Measurements from ENCODE around the gene TLN1. TPM values are rescaled to one million over a fixed set of nuclear protein-coding genes. Genes with fewer than 3 reads are reported as not detected.

Gene TLN1
- polyA plus RNA-seq, 1 experiment, result 399 TPM

- TF ChIP-seq CTCF (IDR thresholded peaks at IDR 0.05; ENCODE audit: insufficient read depth, low read depth, low read length), result no peak
- peaks cover 20% of the 10 kb centered on the region for H3K27me3 ChIP-seq (ENCODE audit: control insufficient read depth, insufficient read depth, low read length)
- H3K4me3 ChIP-seq (ENCODE audit: low read depth, low read length), result no peak overlapping the region
- H3K36me3 ChIP-seq (ENCODE audit: control insufficient read depth, insufficient read depth, low read length), result no peaks in the 10 kb centered on the region
- DNase-seq (ENCODE audit: low read depth), result no peak
- CTCF ChIA-PET, result interaction anchor here (0.6 to 14.0 kb wide), 8 partner anchors 11 to 107 kb away, joined by 3 to 89 read pairs (median 3); partner anchors contain the start of genes CREB3, NPR2 and TLN1
- POLR2A ChIA-PET, result interaction anchor here (0.7 kb wide), 1 partner anchor 104 kb away, joined by 3 read pairs; no protein-coding TSS in a partner anchor
These were observed 43.1 kb upstream of the TLN1 start for GRCh38 chr9:35774907-35775635.

GRCh38 chr9:35771943-35772342, 39.9 kb upstream of the TLN1 start:
- H3K36me3 ChIP-seq (ENCODE audit: control insufficient read depth, insufficient read depth, low read length), result no peaks in the 10 kb centered on the region
- H3K4me3 ChIP-seq (ENCODE audit: low read depth, low read length), result no peak overlapping the region
- POLR2A ChIA-PET, result no interaction called here
- no peak for TF ChIP-seq CTCF (IDR thresholded peaks at IDR 0.05; ENCODE audit: insufficient read depth, low read depth, low read length)
- H3K27me3 ChIP-seq (ENCODE audit: control insufficient read depth, insufficient read depth, low read length), result peaks cover 16% of the 10 kb centered on the region
- CTCF ChIA-PET, result interaction anchor here (0.9 to 14.0 kb wide), 5 partner anchors 8 to 54 kb away, joined by 4 to 89 read pairs (median 5); no protein-coding TSS in a partner anchor
- DNase-seq (ENCODE audit: low read depth), result no peak

- H3K36me3 ChIP-seq (ENCODE audit: control insufficient read depth, insufficient read depth, low read length), result no peaks in the 10 kb centered on the region
- no peak for DNase-seq (ENCODE audit: low read depth)
- CTCF ChIA-PET, result interaction anchor here (0.7 to 14.0 kb wide), 7 partner anchors 9 to 54 kb away, joined by 3 to 89 read pairs (median 5); partner anchors contain the start of genes GBA2 and RGP1
- POLR2A ChIA-PET, result no interaction called here
- H3K4me3 ChIP-seq (ENCODE audit: low read depth, low read length), result no peak overlapping the region
- no peak for TF ChIP-seq CTCF (IDR thresholded peaks at IDR 0.05; ENCODE audit: insufficient read depth, low read depth, low read length)
- peaks cover 16% of the 10 kb centered on the region for H3K27me3 ChIP-seq (ENCODE audit: control insufficient read depth, insufficient read depth, low read length)
These were observed 39.5 kb upstream of the TLN1 start for GRCh38 chr9:35771534-35771933.

GRCh38 chr9:35771075-35771433, 39.1 kb upstream of the TLN1 start:
- no peak for TF ChIP-seq CTCF (IDR thresholded peaks at IDR 0.05; ENCODE audit: insufficient read depth, low read depth, low read length)
- POLR2A ChIA-PET, result no interaction called here
- DNase-seq (ENCODE audit: low read depth), result no peak
- Histone ChIP-seq H3K36me3 (ENCODE audit: control insufficient read depth, insufficient read depth, low read length) (no peaks in the 10 kb centered on the region), H3K27me3 (ENCODE audit: control insufficient read depth, insufficient read depth, low read length) (peaks cover 16% of the 10 kb centered on the region), H3K4me3 (ENCODE audit: low read depth, low read length) (no peak overlapping the region)
- CTCF ChIA-PET, result interaction anchor here (0.7 to 14.0 kb wide), 7 partner anchors 9 to 22 kb away, joined by 3 to 89 read pairs (median 5); partner anchors contain the start of genes GBA2 and RGP1

- POLR2A ChIA-PET, result no interaction called here
- Histone ChIP-seq H3K4me3 (ENCODE audit: low read depth, low read length) (no peak overlapping the region), H3K36me3 (ENCODE audit: control insufficient read depth, insufficient read depth, low read length) (no peaks in the 10 kb centered on the region), H3K27me3 (ENCODE audit: control insufficient read depth, insufficient read depth, low read length) (peaks cover 16% of the 10 kb centered on the region)
- TF ChIP-seq CTCF (IDR thresholded peaks at IDR 0.05; ENCODE audit: insufficient read depth, low read depth, low read length), result no peak
- CTCF ChIA-PET, result interaction anchor here (1.3 to 14.0 kb wide), 2 partner anchors 10 to 19 kb away, joined by 5 to 89 read pairs; no protein-coding TSS in a partner anchor
- no peak for DNase-seq (ENCODE audit: low read depth)
These were observed 37.8 kb upstream of the TLN1 start for GRCh38 chr9:35769763-35770162.

Data from BJ (cell line).